Uterus (tissue), 2 donors: Measurements from ENCODE around the gene PLXND1.

Source experiments
- CTCF ChIP-seq, 4 experiments: fragments of 200-600 bp in 2 of 4; fragments of 450-650 bp in 2 of 4; sonication (generic) in 2 of 4; IDR thresholded peaks; one replicate each; pipeline ENCODE4 v1.5.1; 2016 to 2019; ENCODE audit warnings: antibody characterized with exemption in 4 of 4, mild to moderate bottlenecking in 2 of 4, moderate library complexity in 1 of 4
- POLR2A ChIP-seq, 2 donors: fragments of 450-650 bp; IDR thresholded peaks; one replicate each; pipeline ENCODE4 v1.6.1; 2016; ENCODE audit warnings: antibody characterized with exemption in 2 of 2, mild to moderate bottlenecking in 1 of 2, moderate library complexity in 1 of 2

- TF ChIP-seq CTCF (IDR thresholded peaks at IDR 0.05) (no peak), POLR2A (IDR thresholded peaks at IDR 0.05) (no peak)
Observed at GRCh38 chr3:129560269-129560787, 46.1 kb downstream of the PLXND1 start.
